HEK293T (cell line): ENCODE results near the gene KCNQ1.

ENCODE experiments used
- CTCF ChIA-PET: fragments of 350-600 bp; formaldehyde crosslinking; extraction: SDS; loops from one replicate; lab custom pipeline; 2021; ENCODE audit warnings: antibody characterized with exemption, inconsistent platforms; lab: Yijun Ruan, JAX
- POLR2A ChIA-PET: fragments of 350-600 bp; formaldehyde crosslinking; extraction: SDS; loops from one replicate; lab custom pipeline; 2020; ENCODE audit warnings: antibody characterized with exemption, inconsistent platforms; lab: Yijun Ruan, JAX
- DNase-seq: peaks from one replicate; pipeline ENCODE4 v3.0.0; 2012; ENCODE audit warnings: mixed read lengths; ENCODE audit errors: extremely low spot score
- ARNT ChIP-seq: fragments of 450-650 bp; IDR thresholded peaks from 2 replicates; pipeline ENCODE4 v1.6.1; 2017; ENCODE audit warnings: mild to moderate bottlenecking
- BHLHE40 ChIP-seq: fragments of 450-650 bp; IDR thresholded peaks from 2 replicates; pipeline ENCODE4 v1.6.1; 2016; ENCODE audit warnings: mild to moderate bottlenecking, moderate library complexity, borderline replicate concordance
- CTBP1 ChIP-seq: fragments of 450-650 bp; IDR thresholded peaks from 2 replicates; pipeline ENCODE4 v1.6.1; 2016; ENCODE audit warnings: borderline replicate concordance
- ELF4 ChIP-seq: fragments of 450-650 bp; IDR thresholded peaks from 2 replicates; pipeline ENCODE4 v1.6.1; 2017; ENCODE audit warnings: antibody characterized with exemption
- FOXA1 ChIP-seq: fragments of 450-650 bp; IDR thresholded peaks from 2 replicates; pipeline ENCODE4 v1.6.1; 2016; ENCODE audit warnings: mild to moderate bottlenecking
- FOXK2 ChIP-seq: fragments of 450-650 bp; IDR thresholded peaks from 2 replicates; pipeline ENCODE4 v1.6.1; 2016; ENCODE audit warnings: mild to moderate bottlenecking
- FOXM1 ChIP-seq: fragments of 450-650 bp; IDR thresholded peaks from 2 replicates; pipeline ENCODE4 v1.6.1; 2017; ENCODE audit warnings: mild to moderate bottlenecking, borderline replicate concordance
- HDGF ChIP-seq: fragments of 450-650 bp; IDR thresholded peaks from 2 replicates; pipeline ENCODE4 v1.6.1; 2017; ENCODE audit warnings: antibody characterized with exemption, borderline replicate concordance
- L3MBTL2 ChIP-seq: fragments of 450-650 bp; conservative IDR thresholded peaks from 2 replicates; pipeline ENCODE4 v1.6.1; 2016; ENCODE audit warnings: mild to moderate bottlenecking
- LEF1 ChIP-seq: fragments of 450-650 bp; IDR thresholded peaks from 2 replicates; pipeline ENCODE4 v1.6.1; 2017; ENCODE audit warnings: mild to moderate bottlenecking, borderline replicate concordance
- NFRKB ChIP-seq: fragments of 450-650 bp; IDR thresholded peaks from 2 replicates; pipeline ENCODE4 v1.6.1; 2016; ENCODE audit warnings: mild to moderate bottlenecking, moderate library complexity
- PKNOX1 ChIP-seq: fragments of 450-650 bp; IDR thresholded peaks from 2 replicates; pipeline ENCODE4 v1.6.1; 2016
- SP1 ChIP-seq: fragments of 450-650 bp; IDR thresholded peaks from 2 replicates; pipeline ENCODE4 v1.6.1; 2017
- SUZ12 ChIP-seq: fragments of 450-650 bp; IDR thresholded peaks from 2 replicates; pipeline ENCODE4 v1.6.1; 2016; ENCODE audit warnings: mild to moderate bottlenecking
- TARDBP ChIP-seq: fragments of 450-650 bp; IDR thresholded peaks from 2 replicates; pipeline ENCODE4 v1.6.1; 2016
- ZNF384 ChIP-seq: fragments of 450-650 bp; IDR thresholded peaks from 2 replicates; pipeline ENCODE4 v1.6.1; 2016

The KCNQ1 gene

GRCh38 chr11:2535673-2536439 lies 91.0 kb downstream of the KCNQ1 start:
- ChIA-PET CTCF (interaction anchor here (5.6 kb wide), 1 partner anchor 352 kb away, joined by 146 read pairs; the partner anchor contains the start of gene CDKN1C), POLR2A (no interaction called here)
- TF ChIP-seq CTBP1 (no peak), HDGF (no peak), LEF1 (no peak), FOXK2 (no peak), TARDBP (no peak), FOXA1 (no peak), ELF4 (no peak), L3MBTL2 (no peak), ARNT (no peak), NFRKB (no peak)
- no peak for DNase-seq

GRCh38 chr11:2536440-2536989 lies 91.7 kb downstream of the KCNQ1 start:
- POLR2A ChIA-PET: no interaction called here
- no peak for DNase-seq
- CTCF ChIA-PET: no interaction called here
- TF ChIP-seq ZNF384: no peak
- no peak for TF ChIP-seq TARDBP
- no peak for TF ChIP-seq FOXA1
- no peak for TF ChIP-seq SUZ12
- TF ChIP-seq L3MBTL2: no peak
- no peak for TF ChIP-seq FOXK2
- TF ChIP-seq CTBP1: no peak
- TF ChIP-seq BHLHE40: no peak
- TF ChIP-seq ARNT: no peak
- no peak for TF ChIP-seq NFRKB
- TF ChIP-seq FOXM1: no peak
- TF ChIP-seq PKNOX1: no peak
- TF ChIP-seq SP1: no peak
- no peak for TF ChIP-seq HDGF
- no peak for TF ChIP-seq LEF1

DNA sequence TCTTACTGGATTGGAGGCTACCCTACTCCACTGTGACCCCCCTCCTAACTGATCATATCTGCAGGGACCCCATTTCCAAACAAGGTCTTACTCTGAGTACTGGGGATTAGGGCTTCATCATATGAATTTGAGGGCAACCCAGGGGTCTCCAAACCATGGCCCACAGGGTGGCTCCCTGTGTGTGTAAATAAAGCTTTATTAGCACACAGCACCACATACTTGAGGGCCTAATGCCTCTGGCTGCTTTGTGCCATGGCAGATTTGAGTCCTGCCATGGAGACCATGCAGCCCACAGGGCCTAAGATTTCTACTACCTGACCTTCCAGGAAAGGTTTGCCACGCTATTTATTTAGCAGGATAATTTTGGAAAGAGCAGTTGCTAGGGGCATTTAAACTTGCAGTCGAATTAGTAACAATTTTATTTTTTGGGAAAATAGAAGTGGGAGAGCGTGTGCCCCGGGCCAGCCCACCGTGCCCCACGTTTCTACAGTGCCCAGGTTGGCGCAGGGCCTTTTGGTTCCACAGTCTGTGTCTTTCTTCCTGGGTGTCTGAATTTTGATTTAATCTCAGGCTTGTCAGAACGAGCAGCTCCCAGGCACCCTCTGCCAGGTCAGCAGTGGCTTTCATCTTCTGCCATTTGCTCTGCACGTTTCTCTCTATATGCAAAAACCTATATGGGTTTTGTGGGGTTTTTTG lies 92.3 kb downstream of the KCNQ1 start:
- no peak for TF ChIP-seq LEF1
- no peak for TF ChIP-seq FOXM1
- TF ChIP-seq SP1: no peak
- TF ChIP-seq BHLHE40: no peak
- no peak for TF ChIP-seq ARNT
- no peak for TF ChIP-seq FOXA1
- no peak for TF ChIP-seq PKNOX1
- no peak for TF ChIP-seq L3MBTL2
- no peak for TF ChIP-seq HDGF
- no peak for TF ChIP-seq FOXK2
- TF ChIP-seq TARDBP: no peak
- no peak for TF ChIP-seq CTBP1
- no peak for TF ChIP-seq SUZ12
- no peak for TF ChIP-seq ZNF384
- no peak for TF ChIP-seq NFRKB
- TF ChIP-seq ELF4: no peak
- ChIA-PET CTCF (no interaction called here), POLR2A (no interaction called here)
- no peak for DNase-seq

DNA sequence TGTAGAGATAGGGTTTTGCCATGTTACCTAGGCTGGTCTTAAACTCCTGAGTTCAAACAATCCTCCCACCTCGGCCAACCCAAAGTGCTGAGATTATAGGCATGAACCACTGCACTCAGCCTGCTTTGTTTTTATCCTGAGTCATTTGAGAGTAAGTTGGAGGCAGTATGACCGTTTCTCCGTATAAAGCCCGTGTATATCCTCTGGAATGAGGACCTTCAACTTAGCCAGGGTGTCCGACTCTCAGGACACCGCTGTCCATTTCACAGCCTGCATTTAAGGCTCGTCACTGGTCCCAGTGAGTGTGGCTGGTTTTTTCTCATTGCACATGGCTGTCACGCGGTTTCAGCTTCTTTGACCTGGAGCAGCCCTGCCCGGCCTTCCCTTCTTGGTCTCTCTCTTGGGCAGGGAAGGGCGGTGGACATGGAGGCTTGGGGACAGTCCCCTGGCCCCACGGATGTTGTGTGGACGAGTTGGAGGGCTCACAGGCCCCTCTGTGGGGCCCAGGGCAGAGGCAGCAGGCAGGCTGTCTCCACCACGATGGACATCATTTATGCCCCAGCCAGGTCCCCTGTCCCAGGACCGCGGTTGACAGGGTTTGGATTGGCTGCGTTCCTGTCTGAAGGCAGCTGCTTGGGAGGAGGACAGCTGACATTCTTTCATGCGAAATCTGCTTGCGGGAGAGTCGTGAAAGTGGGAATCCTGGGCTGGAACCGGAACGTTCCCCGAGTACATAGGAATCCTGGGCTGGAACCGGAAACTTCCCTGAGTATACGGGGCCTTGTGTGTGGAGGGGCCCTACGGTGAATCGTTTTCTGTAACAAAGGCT lies 93.3 kb downstream of the KCNQ1 start:
- ChIA-PET POLR2A (no interaction called here), CTCF (no interaction called here)
- TF ChIP-seq FOXM1 (no peak), SP1 (no peak)
- no peak for DNase-seq

GRCh38 chr11:2538951-2539350 lies 94.1 kb downstream of the KCNQ1 start:
- DNase-seq: no peak
- ChIA-PET POLR2A (no interaction called here), CTCF (no interaction called here)
- TF ChIP-seq ELF4 (no peak), NFRKB (no peak), CTBP1 (no peak), PKNOX1 (no peak), SP1 (no peak), L3MBTL2 (no peak), ARNT (no peak), SUZ12 (no peak), HDGF (no peak), FOXA1 (no peak), TARDBP (no peak), FOXK2 (no peak), LEF1 (no peak), FOXM1 (no peak), ZNF384 (no peak), BHLHE40 (no peak)
